ENCODE results near the gene ANKZF1. TPM values are rescaled to one million over a fixed set of nuclear protein-coding genes. Genes with fewer than 3 reads are reported as not detected.

ANKZF1 gene
- total RNA-seq, 2 experiments from 2014 or later, result 109 TPM

- CTCF ChIA-PET, result interaction anchor here (0.6 to 1.9 kb wide), 12 partner anchors 9 to 86 kb away, joined by 3 to 7 read pairs (median 4); partner anchors contain the start of genes ABCB6, ANKZF1, ATG9A and DNAJB2
- POLR2A ChIA-PET, result interaction anchor here (0.6 to 2.6 kb wide), 13 partner anchors 9 to 69 kb away, joined by 3 to 39 read pairs (median 4); partner anchors contain the start of genes ANKZF1, ATG9A, CNPPD1 and DNAJB2
Measured at GRCh38 chr2:219245148-219245898, 15.7 kb downstream of the ANKZF1 start, which contains the start of the genes GLB1L and STK16. Gene GLB1L, minus strand, starts transcription at chr2:219245444. Its CDS starts 1,871 bp downstream, at chr2:219243573. Gene STK16, plus strand, starts transcription at chr2:219245479. Its CDS starts 521 bp downstream, at chr2:219246000.

DNA sequence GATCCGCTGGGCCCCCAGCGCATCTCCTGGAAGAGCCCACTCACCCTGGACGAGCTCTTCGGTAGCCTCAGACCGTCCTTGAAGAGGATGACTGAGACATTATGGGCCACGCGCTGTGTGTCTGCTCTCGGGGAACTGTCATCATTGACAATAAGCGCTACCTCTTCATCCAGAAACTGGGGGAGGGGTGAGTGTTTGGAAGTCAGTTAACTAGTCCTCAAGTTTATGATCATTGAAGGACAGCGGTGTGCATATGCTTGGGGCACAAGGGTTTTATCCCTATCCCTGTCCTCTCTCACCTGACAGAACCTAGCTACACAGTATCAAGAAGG lies 16.3 kb downstream of the ANKZF1 start:
- POLR2A ChIA-PET, result interaction anchor here (0.5 to 2.6 kb wide), 11 partner anchors 8 to 353 kb away, joined by 3 to 39 read pairs (median 7); partner anchors contain the start of genes ANKZF1, ATG9A, CNPPD1 and DNAJB2
- CTCF ChIA-PET, result interaction anchor here (0.6 to 1.9 kb wide), 9 partner anchors 9 to 86 kb away, joined by 3 to 7 read pairs (median 3); partner anchors contain the start of genes ANKZF1, ATG9A, DNAJB2 and TUBA4A

DNA sequence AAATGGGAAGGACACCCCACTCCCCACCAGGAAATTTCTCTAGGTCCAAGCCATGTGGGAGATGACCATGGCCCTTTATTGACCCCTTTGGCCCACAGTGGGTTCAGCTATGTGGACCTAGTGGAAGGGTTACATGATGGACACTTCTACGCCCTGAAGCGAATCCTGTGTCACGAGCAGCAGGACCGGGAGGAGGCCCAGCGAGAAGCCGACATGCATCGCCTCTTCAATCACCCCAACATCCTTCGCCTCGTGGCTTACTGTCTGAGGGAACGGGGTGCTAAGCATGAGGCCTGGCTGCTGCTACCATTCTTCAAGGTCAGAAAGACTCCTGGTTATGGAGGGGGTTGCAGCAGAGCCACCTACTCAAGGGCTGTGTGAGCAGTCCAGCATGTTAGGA lies 17.0 kb downstream of the ANKZF1 start:
- POLR2A ChIA-PET, result interaction anchor here (1.0 to 2.6 kb wide), 4 partner anchors 17 to 71 kb away, joined by 3 to 38 read pairs (median 7); partner anchors contain the start of genes ANKZF1, ATG9A and DNAJB2
- CTCF ChIA-PET, result interaction anchor here (0.9 to 1.9 kb wide), 3 partner anchors 8 to 49 kb away, joined by 3 to 7 read pairs (median 6); partner anchors contain the start of gene TUBA4A

GRCh38 chr2:219247678-219248642 lies 18.4 kb downstream of the ANKZF1 start:
- CTCF ChIA-PET, result interaction anchor here (0.6 to 3.6 kb wide), 11 partner anchors 9 to 88 kb away, joined by 3 to 23 read pairs (median 3); partner anchors contain the start of genes ANKZF1, DNAJB2 and NHEJ1

GRCh38 chr2:219248845-219249202 lies 19.2 kb downstream of the ANKZF1 start:
- ChIA-PET POLR2A (interaction anchor here (0.7 to 3.3 kb wide), 8 partner anchors 11 to 89 kb away, joined by 3 to 22 read pairs (median 3); partner anchors contain the start of genes ANKZF1, ATG9A, DNAJB2 and ZFAND2B), CTCF (interaction anchor here (1.4 to 3.6 kb wide), 6 partner anchors 14 to 85 kb away, joined by 3 to 23 read pairs (median 4); partner anchors contain the start of gene DNAJB2)

More at GRCh38 chr2:219247678-219248642, 18.4 kb downstream of the ANKZF1 start:
- POLR2A ChIA-PET, result interaction anchor here (0.6 to 3.3 kb wide), 7 partner anchors 13 to 73 kb away, joined by 3 to 22 read pairs (median 3); partner anchors contain the start of genes ANKZF1, ATG9A, CNPPD1 and DNAJB2

GRCh38 chr2:219249203-219249980 lies 19.8 kb downstream of the ANKZF1 start:
- CTCF ChIA-PET, result interaction anchor here (0.9 to 3.6 kb wide), 7 partner anchors 19 to 85 kb away, joined by 3 to 23 read pairs (median 5); partner anchors contain the start of genes ANKZF1, ATG9A and DNAJB2
- POLR2A ChIA-PET, result interaction anchor here (0.7 to 3.3 kb wide), 8 partner anchors 12 to 90 kb away, joined by 3 to 22 read pairs (median 3); partner anchors contain the start of genes ANKZF1, ATG9A, DNAJB2 and ZFAND2B

DNA sequence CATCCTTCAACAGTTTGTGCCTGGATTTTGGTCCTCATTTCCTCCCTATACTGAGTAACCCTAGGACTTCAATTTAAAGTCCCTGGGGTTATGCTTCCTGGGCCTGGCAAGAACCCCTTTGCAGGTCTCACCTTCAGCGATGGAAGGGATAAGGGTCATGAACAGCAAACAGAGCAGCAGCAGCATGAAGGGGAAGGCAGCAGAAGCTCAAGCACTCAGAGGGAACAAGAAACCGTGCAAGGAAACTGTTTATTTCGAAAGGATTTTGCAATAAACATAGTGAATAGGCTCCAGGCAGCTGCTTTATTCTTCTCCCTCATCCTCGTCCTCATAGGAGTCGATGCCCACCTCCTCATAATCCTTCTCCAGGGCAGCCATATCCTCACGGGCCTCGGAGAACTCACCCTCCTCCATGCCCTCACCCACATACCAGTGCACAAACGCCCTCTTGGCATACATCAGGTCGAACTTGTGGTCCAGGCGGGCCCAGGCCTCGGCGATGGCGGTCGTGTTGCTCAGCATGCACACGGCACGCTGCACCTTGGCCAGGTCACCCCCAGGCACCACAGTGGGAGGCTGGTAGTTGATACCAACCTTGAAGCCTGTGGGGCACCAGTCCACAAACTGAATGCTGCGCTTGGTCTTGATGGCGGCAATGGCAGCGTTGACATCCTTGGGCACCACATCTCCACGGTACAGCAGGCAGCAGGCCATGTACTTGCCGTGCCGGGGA lies 20.6 kb downstream of the ANKZF1 start:
- CTCF ChIA-PET, result interaction anchor here (0.9 to 6.2 kb wide), 7 partner anchors 20 to 86 kb away, joined by 3 to 35 read pairs (median 5); partner anchors contain the start of genes ANKZF1, ATG9A and DNAJB2

GRCh38 chr2:219251656-219252055 lies 22.1 kb downstream of the ANKZF1 start:
- CTCF ChIA-PET, result interaction anchor here (0.9 to 6.4 kb wide), 6 partner anchors 14 to 92 kb away, joined by 3 to 56 read pairs (median 8); partner anchors contain the start of genes ANKZF1, ATG9A, DNAJB2 and NHEJ1
- POLR2A ChIA-PET, result interaction anchor here (0.8 to 5.1 kb wide), 6 partner anchors 19 to 75 kb away, joined by 3 to 37 read pairs (median 4); partner anchors contain the start of genes ANKZF1, ATG9A, CNPPD1 and DNAJB2

More for the DNA sequence above, 20.6 kb downstream of the ANKZF1 start:
- POLR2A ChIA-PET, result interaction anchor here (1.3 to 5.1 kb wide), 4 partner anchors 20 to 29 kb away, joined by 4 to 37 read pairs (median 13); partner anchors contain the start of genes ANKZF1, ATG9A and DNAJB2

- CTCF ChIA-PET, result interaction anchor here (0.9 to 6.4 kb wide), 6 partner anchors 14 to 93 kb away, joined by 3 to 56 read pairs (median 8); partner anchors contain the start of genes ANKZF1, ATG9A, DNAJB2 and NHEJ1
Measured at GRCh38 chr2:219252084-219252483, 22.5 kb downstream of the ANKZF1 start.

GRCh38 chr2:219252570-219252899 lies 22.9 kb downstream of the ANKZF1 start:
- ChIA-PET CTCF (interaction anchor here (0.9 to 6.4 kb wide), 7 partner anchors 13 to 93 kb away, joined by 3 to 56 read pairs (median 5); partner anchors contain the start of genes ANKZF1, ATG9A, DNAJB2 and NHEJ1), POLR2A (interaction anchor here (0.5 to 5.1 kb wide), 17 partner anchors 8 to 853 kb away, joined by 3 to 57 read pairs (median 6); partner anchors contain the start of genes ABCB6, ANKZF1, ATG9A and CNPPD1)

More at GRCh38 chr2:219252084-219252483, 22.5 kb downstream of the ANKZF1 start:
- POLR2A ChIA-PET, result interaction anchor here (0.5 to 5.1 kb wide), 8 partner anchors 20 to 310 kb away, joined by 3 to 57 read pairs (median 6); partner anchors contain the start of genes ANKZF1, ATG9A, CNPPD1 and DNAJB2

DNA sequence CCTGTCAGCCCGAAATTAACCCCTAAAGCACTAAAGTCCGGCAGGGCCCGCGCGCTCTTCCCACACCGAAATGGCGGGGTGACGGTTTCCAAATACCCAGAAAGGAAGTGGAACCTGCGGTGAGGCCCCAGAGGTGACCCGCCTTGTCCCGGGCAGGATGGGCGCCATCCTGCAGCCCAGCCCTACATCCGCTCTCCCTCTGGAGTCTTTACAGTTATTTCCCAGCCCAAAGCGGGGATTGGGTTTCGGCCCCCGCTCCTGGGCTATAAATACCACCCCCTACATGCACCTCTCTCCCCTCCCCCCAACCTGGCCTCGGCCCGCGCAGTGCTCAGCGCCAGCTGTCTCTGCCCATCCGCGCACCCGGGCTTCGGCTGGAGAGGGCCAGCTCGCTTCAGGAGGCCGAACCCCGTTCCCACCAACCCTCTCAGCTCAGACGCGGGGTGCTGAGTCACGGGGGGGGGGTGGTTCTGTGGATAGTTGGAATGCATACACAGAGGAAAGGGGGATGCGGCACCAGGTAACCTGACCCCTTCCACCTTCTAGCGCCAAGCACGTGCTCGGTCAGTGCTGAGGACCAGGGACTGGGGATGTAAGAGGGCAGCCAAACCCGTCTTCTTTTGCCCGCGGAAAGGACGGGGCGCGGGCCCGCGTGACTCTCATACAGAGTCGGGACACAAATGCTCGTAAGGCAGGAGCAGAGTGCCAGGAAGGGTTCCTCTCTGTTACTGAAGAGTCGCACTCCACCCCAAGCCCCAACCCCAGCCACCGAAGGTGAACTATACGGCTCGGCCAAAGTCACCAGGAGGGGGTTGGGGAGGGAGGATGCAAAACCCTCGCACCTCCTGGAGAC lies 23.5 kb downstream of the ANKZF1 start, which contains the start of gene TUBA4B:
Gene TUBA4B, plus strand, starts transcription at position 344 of the 853 bp plus-strand sequence. Its CDS starts 165 bp downstream, at position 509.
- ChIA-PET POLR2A (interaction anchor here (0.5 to 5.1 kb wide), 17 partner anchors 8 to 853 kb away, joined by 3 to 57 read pairs (median 8); partner anchors contain the start of genes ABCB6, ANKZF1, ATG9A and CTDSP1), CTCF (interaction anchor here (0.6 to 6.4 kb wide), 7 partner anchors 14 to 273 kb away, joined by 3 to 56 read pairs (median 5); partner anchors contain the start of genes ANKZF1, ATG9A, DNAJB2 and NHEJ1)

GRCh38 chr2:219253753-219254589 lies 24.4 kb downstream of the ANKZF1 start, which contains the start of gene TUBA4A:
Gene TUBA4A, minus strand, starts transcription at chr2:219253918. Its CDS starts 60 bp downstream, at chr2:219253858.
- CTCF ChIA-PET, result interaction anchor here (0.6 to 6.4 kb wide), 7 partner anchors 8 to 274 kb away, joined by 3 to 56 read pairs (median 6); partner anchors contain the start of genes DNAJB2, GLB1L, NHEJ1 and STK16
- POLR2A ChIA-PET, result interaction anchor here (0.6 to 5.1 kb wide), 10 partner anchors 9 to 134 kb away, joined by 4 to 57 read pairs (median 12); partner anchors contain the start of genes ABCB6, ANKZF1, ATG9A and CNPPD1

GRCh38 chr2:219254590-219255201 lies 25.1 kb downstream of the ANKZF1 start:
- POLR2A ChIA-PET, result interaction anchor here (1.3 to 5.1 kb wide), 7 partner anchors 10 to 78 kb away, joined by 6 to 57 read pairs (median 20); partner anchors contain the start of genes ABCB6, ANKZF1, ATG9A and CNPPD1
- CTCF ChIA-PET, result interaction anchor here (1.0 to 6.4 kb wide), 5 partner anchors 9 to 46 kb away, joined by 4 to 56 read pairs (median 6); partner anchors contain the start of genes DNAJB2, GLB1L and STK16
